Measurements from ENCODE around the gene SCLT1.

GRCh38 chr4:128957459-128957858 is 135.9 kb downstream of the SCLT1 start:
- no peak for TF ChIP-seq YY1 (IDR thresholded peaks at IDR 0.05; ENCODE audit: insufficient read depth, insufficient read length)
- TF ChIP-seq SUZ12 (IDR thresholded peaks at IDR 0.05; ENCODE audit: extremely low read depth, insufficient read depth, insufficient read length) = no peak
- TF ChIP-seq ZNF274 (IDR thresholded peaks at IDR 0.05; ENCODE audit: low read depth, low read length) = no peak

All from NT2/D1 (cell line).